ENCODE measurements around the gene SLC25A19.

The SLC25A19 gene

DNA sequence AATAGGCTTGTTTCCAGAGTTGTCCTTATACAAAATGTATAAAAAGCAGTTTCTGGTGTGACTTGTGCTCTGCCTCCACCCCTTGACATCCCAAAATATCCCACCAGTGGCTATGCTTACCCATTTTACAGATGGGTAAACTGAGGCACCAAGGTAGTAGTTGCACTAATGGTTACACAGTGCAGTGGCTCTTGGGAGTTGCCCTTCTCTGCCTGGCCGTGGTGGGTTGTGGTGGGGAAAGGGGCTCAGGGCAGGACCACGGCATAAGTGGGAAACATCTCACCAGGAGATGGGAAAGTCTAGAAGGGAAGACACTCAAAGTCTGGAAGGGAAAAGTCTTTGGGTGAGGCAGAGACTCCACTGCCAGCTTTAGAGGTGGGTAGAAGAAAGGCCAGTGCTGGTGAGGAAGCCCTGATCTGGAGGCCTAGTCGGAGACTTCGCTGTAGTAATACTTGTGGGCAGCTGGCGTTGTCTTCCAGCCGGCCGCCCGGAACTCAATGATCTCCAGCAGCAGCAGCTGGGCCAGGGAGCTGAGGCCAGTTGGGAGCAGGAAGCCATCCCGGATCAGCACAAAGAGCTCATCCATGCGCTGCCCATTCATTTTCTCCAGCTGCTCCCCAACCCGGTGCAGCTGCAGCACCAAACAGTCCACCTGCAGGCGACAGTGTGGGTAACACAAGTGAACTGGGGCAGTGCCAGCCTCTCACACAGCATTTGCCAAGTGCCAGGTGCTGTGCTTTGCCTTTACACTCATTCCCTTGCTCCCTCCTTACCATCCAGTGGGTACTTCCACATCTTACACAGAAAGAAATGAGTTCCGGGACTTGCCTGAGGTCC lies 22.7 kb downstream of the SLC25A19 start:
- H3K4me2 ChIP-seq (ENCODE audit: low read length): no peak overlapping the region
- H2AFZ ChIP-seq: no peak overlapping the region
- H3K27ac ChIP-seq: no peak overlapping the region
- peaks cover 21% of the 10 kb centered on the region for H3K4me1 ChIP-seq
- H3K4me3 ChIP-seq (ENCODE audit: low read depth, low read length): no peak overlapping the region
- H3K79me2 ChIP-seq: peaks cover 9% of the 10 kb centered on the region
- H3K27me3 ChIP-seq (ENCODE audit: control insufficient read depth, insufficient read depth, low read length): no peaks in the 10 kb centered on the region
- H3K9me3 ChIP-seq (ENCODE audit: control insufficient read depth, low read length): no peaks in the 10 kb centered on the region
- TF ChIP-seq, protein P1, sequence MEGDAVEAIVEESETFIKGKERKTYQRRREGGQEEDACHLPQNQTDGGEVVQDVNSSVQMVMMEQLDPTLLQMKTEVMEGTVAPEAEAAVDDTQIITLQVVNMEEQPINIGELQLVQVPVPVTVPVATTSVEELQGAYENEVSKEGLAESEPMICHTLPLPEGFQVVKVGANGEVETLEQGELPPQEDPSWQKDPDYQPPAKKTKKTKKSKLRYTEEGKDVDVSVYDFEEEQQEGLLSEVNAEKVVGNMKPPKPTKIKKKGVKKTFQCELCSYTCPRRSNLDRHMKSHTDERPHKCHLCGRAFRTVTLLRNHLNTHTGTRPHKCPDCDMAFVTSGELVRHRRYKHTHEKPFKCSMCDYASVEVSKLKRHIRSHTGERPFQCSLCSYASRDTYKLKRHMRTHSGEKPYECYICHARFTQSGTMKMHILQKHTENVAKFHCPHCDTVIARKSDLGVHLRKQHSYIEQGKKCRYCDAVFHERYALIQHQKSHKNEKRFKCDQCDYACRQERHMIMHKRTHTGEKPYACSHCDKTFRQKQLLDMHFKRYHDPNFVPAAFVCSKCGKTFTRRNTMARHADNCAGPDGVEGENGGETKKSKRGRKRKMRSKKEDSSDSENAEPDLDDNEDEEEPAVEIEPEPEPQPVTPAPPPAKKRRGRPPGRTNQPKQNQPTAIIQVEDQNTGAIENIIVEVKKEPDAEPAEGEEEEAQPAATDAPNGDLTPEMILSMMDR (IDR thresholded peaks at IDR 0.05): no peak
- no peak overlapping the region for H3K9ac ChIP-seq
- H3K36me3 ChIP-seq (ENCODE audit: control insufficient read depth, insufficient read depth, low read length): no peaks in the 10 kb centered on the region

DNA sequence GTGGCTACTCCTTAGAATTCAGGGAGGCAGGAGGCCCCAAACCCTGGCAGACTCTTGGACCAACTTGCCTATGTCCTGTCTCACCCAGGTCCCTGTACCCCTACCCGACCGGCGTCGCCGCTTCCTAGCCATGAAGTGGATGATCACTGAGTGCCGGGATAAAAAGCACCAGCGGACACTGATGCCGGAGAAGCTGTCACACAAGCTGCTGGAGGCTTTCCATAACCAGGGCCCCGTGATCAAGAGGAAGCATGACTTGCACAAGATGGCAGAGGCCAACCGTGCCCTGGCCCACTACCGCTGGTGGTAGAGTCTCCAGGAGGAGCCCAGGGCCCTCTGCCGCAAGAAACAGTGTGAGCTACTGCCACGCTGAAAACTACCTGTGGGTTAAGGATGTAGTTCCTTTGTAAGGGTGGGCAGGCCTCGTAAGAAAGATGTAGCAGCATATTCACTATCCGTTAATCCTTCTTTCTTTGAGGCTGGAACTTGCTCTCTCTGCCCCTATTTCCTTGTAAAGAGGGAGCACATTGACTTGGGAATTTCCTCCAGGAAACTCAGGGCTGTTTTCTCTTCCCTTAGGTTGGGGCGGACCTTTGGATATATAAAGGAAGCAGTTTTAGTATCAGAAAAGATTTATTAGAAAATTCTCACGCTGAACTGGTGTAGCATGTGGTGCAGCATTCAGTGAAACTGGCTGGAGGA lies 23.5 kb downstream of the SLC25A19 start:
- Histone ChIP-seq H3K27ac (no peak overlapping the region), H3K4me3 (ENCODE audit: low read depth, low read length) (no peak overlapping the region)

DNA sequence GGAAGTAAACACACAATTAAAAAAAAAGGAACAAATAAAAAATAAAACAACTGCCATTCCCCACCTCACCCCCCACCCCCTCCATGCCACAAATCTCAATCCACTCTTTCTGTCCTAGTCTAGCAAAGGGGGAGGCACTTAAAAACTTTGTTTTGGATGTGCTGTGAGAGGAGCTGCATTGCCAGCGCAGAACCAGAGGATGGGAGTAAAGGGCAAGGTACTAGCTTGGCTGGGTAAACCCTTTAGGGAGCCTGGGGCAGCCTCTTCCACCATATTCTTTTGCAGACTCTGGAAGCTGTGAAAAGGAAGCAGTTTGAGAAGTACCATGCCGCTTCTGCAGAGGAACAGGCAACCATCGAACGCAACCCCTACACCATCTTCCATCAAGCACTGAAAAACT lies 26.2 kb downstream of the SLC25A19 start:
- Histone ChIP-seq H3K36me3 (ENCODE audit: control insufficient read depth, insufficient read depth, low read length) (no peaks in the 10 kb centered on the region), H3K4me2 (ENCODE audit: low read length) (peak overlapping the region; percentile 97), H3K9ac (no peak overlapping the region), H2AFZ (no peak overlapping the region), H3K4me3 (ENCODE audit: low read depth, low read length) (no peak overlapping the region), H3K27me3 (ENCODE audit: control insufficient read depth, insufficient read depth, low read length) (no peaks in the 10 kb centered on the region), H3K79me2 (peaks cover 42% of the 10 kb centered on the region), H3K27ac (no peak overlapping the region), H3K4me1 (peaks cover 22% of the 10 kb centered on the region), H3K9me3 (ENCODE audit: control insufficient read depth, low read length) (no peaks in the 10 kb centered on the region)
- TF ChIP-seq, protein P1 (IDR thresholded peaks at IDR 0.05): no peak

More for the DNA sequence above, 23.5 kb downstream of the SLC25A19 start:
- H3K4me1 ChIP-seq: peaks cover 21% of the 10 kb centered on the region
- no peak overlapping the region for H3K9ac ChIP-seq
- H3K79me2 ChIP-seq: peaks cover 15% of the 10 kb centered on the region
- no peak overlapping the region for H2AFZ ChIP-seq
- H3K9me3 ChIP-seq (ENCODE audit: control insufficient read depth, low read length): no peaks in the 10 kb centered on the region
- H3K27me3 ChIP-seq (ENCODE audit: control insufficient read depth, insufficient read depth, low read length): no peaks in the 10 kb centered on the region
- no peaks in the 10 kb centered on the region for H3K36me3 ChIP-seq (ENCODE audit: control insufficient read depth, insufficient read depth, low read length)
- TF ChIP-seq, protein P1 (IDR thresholded peaks at IDR 0.05): no peak
- no peak overlapping the region for H3K4me2 ChIP-seq (ENCODE audit: low read length)

DNA sequence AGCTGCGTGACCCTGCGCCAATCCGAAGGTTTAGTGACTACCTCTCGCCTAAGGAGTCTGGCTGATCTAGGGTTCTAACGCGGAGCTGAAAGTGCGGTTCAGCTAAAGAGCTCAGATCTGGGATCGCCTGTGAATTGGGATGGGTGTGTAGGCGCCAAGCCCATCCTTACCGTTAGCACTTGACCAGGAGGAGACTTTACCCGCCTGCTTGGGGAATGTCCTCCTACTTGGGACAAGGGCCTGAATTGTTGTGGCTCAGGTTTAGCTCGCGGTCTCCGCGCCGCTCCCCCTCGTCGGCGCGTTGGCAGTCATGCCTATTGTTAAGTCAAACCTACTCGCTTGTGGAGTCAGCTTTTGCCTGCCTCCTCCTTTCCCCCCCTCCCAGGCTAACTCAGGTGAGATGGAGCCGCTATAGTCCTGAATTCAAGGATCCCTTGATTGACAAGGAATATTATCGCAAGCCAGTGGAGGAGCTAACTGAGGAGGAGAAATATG lies 27.1 kb downstream of the SLC25A19 start:
- peaks cover 49% of the 10 kb centered on the region for H3K79me2 ChIP-seq
- TF ChIP-seq, protein P1 (IDR thresholded peaks at IDR 0.05): no peak
- H3K27me3 ChIP-seq (ENCODE audit: control insufficient read depth, insufficient read depth, low read length): no peaks in the 10 kb centered on the region
- peak overlapping the region; percentile 97 for H3K4me2 ChIP-seq (ENCODE audit: low read length)
- peak overlapping the region; percentile 95 for H3K4me3 ChIP-seq (ENCODE audit: low read depth, low read length)
- peak overlapping the region; percentile 92 for H2AFZ ChIP-seq
- H3K9me3 ChIP-seq (ENCODE audit: control insufficient read depth, low read length): no peaks in the 10 kb centered on the region
- peak overlapping the region; percentile 92 for H3K9ac ChIP-seq
- H3K4me1 ChIP-seq: peaks cover 16% of the 10 kb centered on the region
- H3K27ac ChIP-seq: peak overlapping the region; percentile 98
- H3K36me3 ChIP-seq (ENCODE audit: control insufficient read depth, insufficient read depth, low read length): no peaks in the 10 kb centered on the region

Data from parathyroid adenoma (tissue), 2 donors.